GM21526 (cell line): ENCODE measurements around the gene DPYD.

ENCODE experiments used
- ATAC-seq: cut with Tn5 transposase; IDR thresholded peaks from one replicate; pipeline ENCODE4 v1.9.1; 2021; ENCODE audit warnings: moderate library complexity; ENCODE audit not compliant: unreplicated experiment, low FRiP score

The DPYD gene

GRCh38 chr1:97482022-97482421 lies 438.8 kb downstream of the DPYD start:
- no peak for ATAC-seq

- no peak for ATAC-seq
Measured at GRCh38 chr1:97467445-97467844, 453.4 kb downstream of the DPYD start.

- no peak for ATAC-seq
Measured at GRCh38 chr1:97464305-97464704, 456.5 kb downstream of the DPYD start.

- peak; percentile 85 for ATAC-seq
Measured at GRCh38 chr1:97461782-97462181, 459.1 kb downstream of the DPYD start.

- ATAC-seq: no peak
Measured at GRCh38 chr1:97457446-97458089, 463.3 kb downstream of the DPYD start.

GRCh38 chr1:97451944-97452343 lies 468.9 kb downstream of the DPYD start:
- ATAC-seq: no peak

GRCh38 chr1:97451046-97451826 lies 469.6 kb downstream of the DPYD start:
- no peak for ATAC-seq

- ATAC-seq: no peak
Measured at GRCh38 chr1:97441966-97442365, 478.9 kb downstream of the DPYD start.

- ATAC-seq: no peak
Measured at GRCh38 chr1:97433824-97434177, 487.0 kb downstream of the DPYD start.

GRCh38 chr1:97433094-97433823 lies 487.6 kb downstream of the DPYD start:
- ATAC-seq: no peak

GRCh38 chr1:97427371-97427770 lies 493.5 kb downstream of the DPYD start:
- ATAC-seq: no peak

- peak; percentile 44 for ATAC-seq
Measured at GRCh38 chr1:97424209-97424608, 496.6 kb downstream of the DPYD start.

- no peak for ATAC-seq
Measured at GRCh38 chr1:97423403-97423802, 497.4 kb downstream of the DPYD start.

GRCh38 chr1:97417661-97418060 lies 503.2 kb downstream of the DPYD start:
- no peak for ATAC-seq

- no peak for ATAC-seq
Measured at GRCh38 chr1:97414682-97415312, 506.0 kb downstream of the DPYD start.

- ATAC-seq: no peak
Measured at GRCh38 chr1:97412737-97413136, 508.1 kb downstream of the DPYD start.

GRCh38 chr1:97412166-97412565 lies 508.7 kb downstream of the DPYD start:
- ATAC-seq: no peak

- no peak for ATAC-seq
Measured at GRCh38 chr1:97396463-97396862, 524.4 kb downstream of the DPYD start.

- no peak for ATAC-seq
Measured at GRCh38 chr1:97392701-97393100, 528.1 kb downstream of the DPYD start.

- ATAC-seq: no peak
Measured at GRCh38 chr1:97385536-97386277, 535.1 kb downstream of the DPYD start.
